HG02973 (cell line): ENCODE data around the gene PTGR1.
"Not testable (repeated sequence)": the region's sequence is repeated elsewhere in the genome, so short reads cannot be mapped to it uniquely, and the experiment has no call there.

Experiments
- ATAC-seq: cut with Tn5 transposase; IDR thresholded peaks from one replicate; pipeline ENCODE4 v1.9.1; 2021; ENCODE audit warnings: moderate library complexity; ENCODE audit not compliant: unreplicated experiment

Gene PTGR1

DNA sequence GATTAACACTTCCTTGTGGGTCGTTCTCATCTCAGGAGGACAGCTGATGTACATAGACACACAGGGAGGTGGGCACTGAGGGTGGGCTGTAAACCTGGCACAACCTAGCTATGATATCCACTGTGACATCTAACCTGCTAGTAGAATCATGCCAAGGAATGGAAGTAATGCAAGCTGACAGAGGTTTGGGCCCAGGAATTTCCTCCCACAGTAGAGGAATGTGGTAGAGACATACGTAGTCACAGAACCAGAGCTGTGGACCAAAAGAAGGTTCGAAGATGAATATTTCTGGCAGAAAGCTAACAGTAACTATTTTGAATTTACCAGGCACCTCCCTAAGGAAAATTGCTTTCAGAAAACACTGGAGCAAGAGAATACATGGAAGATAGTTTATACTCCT, 16.5 kb upstream of the PTGR1 start:
- ATAC-seq, result no peak

DNA sequence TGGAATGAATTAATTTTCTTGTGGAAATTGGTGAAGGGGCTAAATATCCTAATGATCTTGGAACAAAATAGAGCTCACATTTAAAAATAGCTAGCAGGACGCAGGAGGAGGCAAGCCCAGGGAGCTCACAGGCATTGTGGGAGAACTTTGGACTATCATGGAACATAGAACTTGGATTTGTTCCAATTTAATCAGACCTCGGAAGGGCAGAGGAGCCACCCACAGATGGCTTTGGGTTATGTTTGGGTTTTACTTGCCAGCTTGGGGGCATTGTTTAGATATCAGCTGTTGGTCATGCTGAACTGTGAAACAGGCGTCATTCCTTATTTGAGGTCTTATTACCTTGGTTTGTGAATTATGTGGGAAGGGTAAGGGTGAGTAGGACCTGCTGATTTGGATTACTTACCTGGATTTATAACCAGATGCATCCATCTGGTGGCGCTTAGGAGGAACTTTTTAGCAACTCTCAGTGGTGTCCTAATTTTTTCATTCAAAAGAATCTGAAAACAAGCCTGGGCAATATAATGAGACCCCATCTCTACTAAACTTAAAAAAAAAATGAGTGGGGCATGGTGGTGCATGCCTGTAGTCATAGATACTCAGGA, 14.1 kb upstream of the PTGR1 start:
- no peak for ATAC-seq

DNA sequence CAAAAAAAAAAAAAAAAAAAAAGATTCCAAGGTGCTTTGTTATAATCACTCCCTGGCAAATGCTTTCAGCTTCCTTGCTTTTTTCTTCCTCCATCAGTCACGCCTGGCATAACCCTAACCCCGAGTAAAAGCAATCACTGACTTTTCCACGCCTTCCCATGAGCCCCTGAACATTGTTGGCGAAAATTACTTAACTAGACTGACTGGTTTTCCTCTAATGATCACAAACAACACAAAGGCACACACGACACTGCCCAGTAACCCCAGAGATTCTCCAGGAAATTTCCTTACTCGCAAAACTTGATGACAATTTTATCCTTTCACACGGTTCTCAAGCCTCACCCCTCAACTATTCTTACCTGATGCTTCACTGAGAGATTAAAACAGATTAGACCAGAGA, 11.4 kb upstream of the PTGR1 start:
- no peak for ATAC-seq

DNA sequence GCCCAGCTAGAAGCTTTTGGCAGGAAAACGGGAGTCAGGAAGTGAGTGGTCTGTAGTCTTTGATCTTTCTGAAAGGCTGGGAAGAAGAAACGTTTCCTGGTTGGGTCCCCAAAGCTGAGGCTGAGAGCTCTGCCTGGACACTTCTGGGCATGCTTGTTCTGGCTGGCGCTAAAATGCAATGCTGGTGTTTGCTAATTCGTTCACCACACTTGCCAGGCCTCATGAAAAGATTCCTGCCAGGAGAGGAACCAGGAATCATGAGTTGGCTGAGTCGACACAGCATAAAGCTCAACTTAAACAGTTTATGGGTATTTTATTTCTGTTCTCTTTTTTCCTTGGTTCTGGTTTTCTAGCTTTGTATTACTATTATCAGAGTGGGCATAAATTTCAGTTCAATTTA, 10.7 kb upstream of the PTGR1 start:
- ATAC-seq, result no peak

DNA sequence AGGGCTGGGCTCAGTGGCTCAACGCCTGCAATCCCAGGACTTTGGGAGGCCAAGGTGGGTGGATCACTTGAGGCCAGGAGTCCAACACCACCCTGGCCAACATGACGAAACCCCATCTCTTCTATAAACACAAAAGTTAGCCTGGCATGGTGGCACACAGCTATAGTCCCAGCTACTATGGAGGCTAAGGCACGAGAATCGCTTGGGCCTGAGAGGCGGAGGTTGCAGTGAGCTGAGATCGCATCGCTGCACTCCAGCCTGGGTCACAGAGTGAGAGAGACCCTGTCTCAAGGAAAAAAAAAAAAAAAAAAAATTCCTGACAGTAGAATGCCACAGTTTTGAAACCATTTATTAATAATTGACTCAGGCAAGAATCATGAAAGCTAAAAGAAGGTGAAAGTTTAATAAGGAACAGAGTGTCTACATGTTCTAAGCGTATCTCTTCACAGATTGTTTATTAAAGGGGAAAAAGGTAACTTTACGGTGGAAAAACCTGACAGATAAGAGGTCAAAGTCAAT, 5.7 kb upstream of the PTGR1 start:
- no peak for ATAC-seq

DNA sequence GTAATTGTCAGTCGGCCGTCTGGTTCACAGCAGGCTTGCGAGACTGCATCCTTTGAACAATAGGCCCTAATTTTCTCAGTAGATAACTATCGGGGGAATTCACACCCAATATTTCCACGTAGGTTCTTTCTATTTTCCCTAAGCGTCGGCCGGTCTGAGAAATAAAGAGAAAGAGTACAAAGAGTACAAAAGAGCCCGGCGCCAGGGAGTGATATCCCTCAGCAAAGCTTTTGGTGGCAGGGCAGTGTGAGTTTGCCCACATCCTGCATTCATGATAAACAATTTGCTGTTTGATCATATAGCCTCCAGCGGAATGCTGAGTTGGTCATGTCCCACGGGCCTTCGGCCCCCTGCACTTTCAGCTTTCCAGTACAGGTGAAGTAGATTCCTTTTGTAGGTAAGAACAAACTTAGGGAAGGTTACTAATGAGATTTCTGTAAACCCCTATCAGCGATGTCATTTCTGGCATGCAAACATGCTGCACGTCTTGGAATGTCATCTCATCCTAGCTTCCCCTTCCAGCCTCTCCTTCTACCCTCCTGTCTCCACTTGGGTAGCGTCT, 4.7 kb upstream of the PTGR1 start:
- ATAC-seq, result no peak

DNA sequence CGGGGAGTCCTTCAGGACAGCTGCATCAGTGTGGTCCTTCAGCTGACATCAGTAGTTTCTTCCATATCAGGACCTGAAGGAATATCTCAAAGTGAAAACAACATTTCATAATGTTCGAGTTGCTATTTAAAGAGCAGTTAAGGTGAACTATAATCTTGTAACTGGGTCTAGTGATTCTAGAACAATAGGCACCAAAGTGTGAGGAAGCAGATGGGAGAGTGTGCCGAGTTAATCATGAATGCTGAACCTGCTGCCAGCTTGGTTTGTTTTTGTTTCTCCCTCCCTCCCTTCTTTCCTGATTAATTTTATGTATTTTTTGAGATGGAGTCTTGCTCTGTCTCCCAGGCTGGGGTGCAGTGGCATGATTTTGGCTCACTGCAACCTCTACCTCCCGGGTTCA, 3.6 kb upstream of the PTGR1 start:
- ATAC-seq, result no peak

DNA sequence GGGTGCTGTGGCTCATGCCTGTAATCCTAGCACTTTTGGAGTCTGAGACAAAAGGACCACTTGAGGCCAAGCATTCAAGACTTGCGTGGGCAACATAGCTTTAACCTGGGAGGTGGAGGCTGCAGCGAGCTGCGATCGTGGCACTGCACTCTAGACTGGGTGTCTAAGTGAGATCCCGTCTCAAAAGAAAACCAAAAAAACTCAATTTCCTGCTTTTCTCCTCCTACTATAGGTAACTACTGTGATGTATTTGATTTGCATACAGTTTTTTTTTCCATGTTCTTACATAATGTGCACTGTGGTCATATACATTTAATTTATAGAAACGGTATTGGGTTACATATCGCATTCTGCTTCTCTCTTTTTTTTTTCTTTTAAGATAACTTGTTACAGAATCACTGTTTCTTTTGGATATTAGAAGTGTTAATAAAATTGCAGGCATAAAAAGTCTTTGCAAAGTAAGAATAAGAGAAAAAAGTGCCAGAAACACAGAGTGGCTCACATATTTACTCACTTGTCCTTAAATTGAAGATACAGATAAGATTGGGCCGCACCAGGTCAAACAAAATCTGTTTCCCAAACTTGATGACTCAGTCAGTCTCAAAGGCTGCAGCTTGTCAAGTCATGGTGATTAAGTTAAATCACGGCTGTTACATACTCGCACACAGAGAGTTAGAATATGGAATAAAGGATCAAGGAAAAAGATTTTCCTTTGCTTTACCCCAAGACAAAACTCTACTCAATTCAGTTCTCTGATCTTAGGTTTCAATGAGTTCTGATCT, 2.0 kb upstream of the PTGR1 start:
- no peak for ATAC-seq

DNA sequence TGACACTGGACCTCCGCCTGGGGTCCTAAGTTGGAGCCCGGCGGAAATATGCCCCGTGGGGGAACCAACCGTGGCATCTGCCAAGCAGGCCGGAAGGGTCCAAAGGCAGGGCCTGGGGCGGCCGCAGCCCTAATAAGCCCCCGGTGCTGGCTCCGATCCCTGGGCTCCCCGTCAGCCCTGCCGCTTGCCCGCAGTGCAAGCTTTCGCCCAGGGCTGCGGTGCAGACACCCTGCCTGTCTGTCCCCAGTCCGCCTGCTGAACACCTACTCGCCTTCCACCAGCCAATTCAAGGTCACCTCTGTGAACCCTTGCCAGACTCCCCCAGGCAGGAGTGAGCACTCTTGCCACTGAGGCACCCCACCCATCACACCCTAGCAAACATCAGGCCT, 502 bp upstream of the PTGR1 start:
- no peak for ATAC-seq

DNA sequence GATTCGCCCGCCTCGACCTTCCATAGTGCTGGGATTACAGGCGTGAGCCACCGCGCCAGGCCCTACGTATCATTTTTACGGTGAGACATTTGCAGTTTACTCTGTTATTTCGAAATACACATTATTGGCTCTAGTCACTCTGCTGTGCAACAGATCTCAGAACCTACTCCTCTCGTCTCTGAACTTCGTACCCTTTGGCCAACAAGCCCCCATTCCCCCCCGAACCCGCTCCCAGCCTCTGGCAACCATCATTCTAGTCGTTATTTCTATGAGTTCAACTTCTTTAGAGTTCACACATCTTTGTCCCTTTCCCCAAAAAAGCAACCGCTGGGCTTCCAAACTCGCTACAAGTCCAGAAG, 735 bp downstream of the PTGR1 start:
- ATAC-seq, result no peak

DNA sequence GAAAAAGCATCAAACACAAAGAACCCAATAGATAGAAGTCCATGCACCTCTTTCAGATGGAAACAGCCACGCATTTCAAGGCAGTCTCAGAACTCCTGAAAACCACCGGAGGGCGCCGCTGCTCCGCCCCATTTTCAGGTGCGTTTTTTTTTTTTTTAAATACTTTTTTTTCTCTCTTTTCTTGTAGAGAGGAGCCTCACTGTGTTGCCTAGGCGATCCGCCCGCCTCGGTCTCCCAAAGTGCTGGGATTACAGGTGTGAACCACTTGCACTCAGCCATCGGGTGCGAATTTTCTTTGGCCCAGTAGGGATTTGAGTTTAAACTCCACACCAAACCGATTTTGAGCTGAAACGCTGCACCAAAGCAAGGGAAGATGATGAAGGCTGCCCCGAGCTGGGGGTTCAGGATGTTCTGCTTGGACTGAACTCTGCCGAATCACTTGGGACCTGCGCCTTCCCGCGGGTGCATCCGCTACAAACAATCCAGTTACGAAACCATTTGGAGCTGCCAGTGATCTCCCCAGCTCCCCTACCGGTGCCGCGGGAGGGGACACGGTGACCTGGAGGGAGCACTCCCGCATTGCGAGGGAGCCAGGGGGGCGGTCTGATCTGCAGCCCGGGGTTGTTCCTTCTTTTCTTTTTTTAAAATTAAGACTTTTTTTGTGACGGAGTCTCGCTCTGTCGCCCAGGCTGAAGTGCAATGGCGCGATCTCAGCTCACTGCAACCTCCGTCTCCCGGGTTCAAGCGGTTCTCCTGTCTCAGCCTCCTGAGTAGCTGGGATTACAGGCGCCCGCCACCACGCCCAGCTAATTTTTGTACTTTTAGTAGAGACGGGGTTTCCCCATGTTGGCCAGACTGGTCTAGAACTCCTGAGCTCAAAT, 1.4 kb downstream of the PTGR1 start:
- peak; percentile 44 for ATAC-seq

DNA sequence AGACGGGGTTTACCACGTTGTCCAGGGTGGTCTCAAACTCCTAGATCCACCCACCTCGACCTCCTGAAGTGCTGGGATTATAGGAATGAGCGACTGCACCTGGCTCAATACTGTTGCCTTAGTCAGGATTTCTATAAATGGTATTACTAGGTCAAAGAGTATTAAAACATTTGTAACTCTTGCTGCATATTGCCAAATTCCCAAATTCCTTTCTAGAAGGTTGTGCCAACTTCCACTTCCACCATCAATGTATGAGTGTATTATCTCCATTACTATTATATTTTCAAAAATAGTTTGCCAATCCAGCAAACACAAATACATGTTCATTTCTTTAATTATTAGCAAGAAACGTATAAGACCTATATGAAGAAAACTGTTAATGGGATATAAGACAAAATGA, 10.6 kb downstream of the PTGR1 start:
- no peak for ATAC-seq

DNA sequence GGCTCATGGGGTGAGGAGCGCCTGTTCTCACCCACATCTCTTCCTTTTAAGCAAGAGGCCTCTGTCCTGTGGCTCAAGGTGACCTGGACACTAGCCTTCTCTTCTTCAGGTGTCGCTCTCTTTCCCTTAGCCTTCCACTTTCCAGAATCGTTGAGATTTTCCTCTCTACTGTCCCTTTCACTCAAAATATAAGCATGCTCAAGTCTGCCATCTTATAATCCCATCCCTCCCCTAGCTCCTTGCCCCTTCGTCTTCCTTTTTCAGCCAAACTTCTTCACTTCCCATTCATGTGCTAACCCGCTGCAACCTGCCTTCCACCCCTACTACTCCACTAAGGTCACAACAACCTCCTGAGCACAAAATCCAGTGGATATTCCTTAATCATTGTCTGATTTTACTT, 13.1 kb downstream of the PTGR1 start:
- no peak for ATAC-seq

DNA sequence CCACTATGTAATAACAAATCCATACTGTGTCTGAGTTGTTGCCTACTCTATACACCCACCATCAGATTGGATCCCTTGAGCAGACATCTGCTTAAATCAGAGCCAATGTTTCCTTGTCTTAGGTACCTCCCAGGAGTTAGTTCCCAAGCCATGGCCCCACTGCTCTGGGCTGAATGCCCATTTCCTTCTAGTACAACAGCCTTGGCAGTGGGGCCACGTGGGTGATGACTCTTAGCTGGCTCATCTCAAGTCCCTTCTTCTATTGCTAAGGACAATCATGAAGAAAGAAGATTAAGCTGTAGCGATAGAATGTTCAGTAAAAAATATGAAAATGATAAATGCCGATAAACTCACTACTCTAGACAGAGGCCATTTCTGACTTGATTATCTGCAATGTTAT, 16.6 kb downstream of the PTGR1 start:
- no peak for ATAC-seq

DNA sequence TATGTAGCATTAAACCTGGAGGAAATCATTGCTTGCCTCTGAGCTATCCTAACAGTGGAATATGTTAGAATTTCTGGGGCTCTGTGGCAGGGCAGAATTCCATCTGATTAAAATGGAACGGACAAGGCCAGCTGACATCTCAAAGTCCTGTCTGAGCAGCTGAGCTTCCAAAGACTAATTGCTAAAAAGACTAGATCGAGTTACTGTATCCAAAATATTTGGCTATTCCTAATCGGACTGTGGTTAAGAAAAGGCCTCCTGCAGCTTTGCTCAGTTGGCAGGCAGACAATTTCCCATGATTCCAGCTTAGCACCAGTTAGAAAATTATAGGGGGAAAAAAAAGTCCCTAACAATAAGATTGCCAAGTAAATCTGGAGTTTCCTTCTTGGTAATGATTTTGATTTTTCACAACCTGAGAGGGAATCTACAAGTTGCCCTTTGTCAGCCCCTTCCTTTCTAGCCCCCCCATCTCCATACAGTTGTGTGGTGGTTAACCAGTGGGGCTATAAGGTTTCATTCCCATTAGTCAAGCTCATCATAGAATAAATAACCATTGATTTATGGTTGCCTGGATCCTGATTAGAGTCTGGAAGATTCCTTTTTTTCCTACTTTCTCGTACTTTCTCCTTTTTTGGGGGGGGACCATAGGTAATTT, 26.4 kb downstream of the PTGR1 start:
- ATAC-seq, result no peak

DNA sequence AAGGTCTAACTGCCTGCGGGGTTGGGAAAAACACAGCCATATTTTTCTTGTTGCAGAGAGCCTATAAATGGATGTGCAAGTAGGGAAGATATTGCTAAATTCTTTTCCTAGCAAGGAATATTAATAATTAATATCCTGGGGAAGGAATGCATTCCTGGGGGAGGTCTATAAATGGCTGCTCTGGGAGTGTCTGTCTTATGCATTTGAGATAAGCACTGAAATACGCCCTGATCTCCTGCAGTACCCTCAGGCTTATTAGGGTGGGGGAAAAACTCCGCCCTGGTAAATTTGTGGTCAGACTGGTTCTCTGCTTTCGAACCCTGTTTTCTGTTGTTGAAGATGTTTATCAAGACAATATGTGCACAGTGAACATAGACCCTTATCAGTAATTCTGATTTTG, 31.3 kb downstream of the PTGR1 start:
- not testable (repeated sequence) for ATAC-seq

DNA sequence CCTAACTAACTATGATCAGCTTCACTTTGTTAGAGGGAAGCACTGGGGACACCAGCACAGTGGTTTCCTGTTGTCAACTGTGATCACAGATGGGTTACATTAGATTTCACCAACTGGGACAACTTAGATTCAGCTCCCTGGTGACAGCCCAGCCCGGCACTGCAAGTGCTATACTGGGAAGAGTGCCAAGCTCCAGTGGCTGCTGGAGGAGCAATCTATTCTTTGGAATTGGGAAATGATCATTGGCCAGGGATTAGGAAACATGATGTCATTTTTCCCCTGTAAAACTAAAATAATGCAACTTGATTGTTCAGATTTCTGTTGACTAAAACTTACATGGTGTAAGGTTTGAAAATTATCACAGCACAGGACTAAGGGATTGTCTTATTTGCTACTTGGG, 33.2 kb downstream of the PTGR1 start:
- ATAC-seq, result no peak

DNA sequence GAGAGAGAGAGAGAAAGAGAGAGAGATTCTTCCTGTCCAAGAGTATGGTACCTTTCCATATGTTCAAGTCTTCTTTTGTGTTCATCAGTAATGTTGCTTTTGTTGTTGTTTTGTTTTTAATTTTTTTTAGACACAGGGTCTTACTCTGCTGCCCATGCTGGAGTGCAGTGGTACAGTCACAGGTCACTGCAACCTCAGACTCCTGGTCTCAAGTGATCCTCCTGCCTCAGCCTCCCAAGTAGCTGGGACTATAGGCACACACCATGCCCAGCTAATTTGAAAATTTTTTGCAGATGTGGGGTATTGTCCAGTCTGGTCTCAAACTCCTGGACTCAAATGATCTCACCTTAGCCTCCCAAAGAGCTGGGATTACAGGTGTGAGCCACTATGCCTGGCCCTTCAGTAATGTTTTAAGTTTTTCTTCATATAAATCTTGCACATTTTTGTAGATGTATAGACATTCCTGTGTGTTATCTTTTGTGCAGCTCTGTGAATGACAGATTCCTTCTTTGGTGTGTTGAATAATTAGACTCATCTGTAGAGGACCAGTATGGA, 38.2 kb downstream of the PTGR1 start:
- ATAC-seq, result no peak

DNA sequence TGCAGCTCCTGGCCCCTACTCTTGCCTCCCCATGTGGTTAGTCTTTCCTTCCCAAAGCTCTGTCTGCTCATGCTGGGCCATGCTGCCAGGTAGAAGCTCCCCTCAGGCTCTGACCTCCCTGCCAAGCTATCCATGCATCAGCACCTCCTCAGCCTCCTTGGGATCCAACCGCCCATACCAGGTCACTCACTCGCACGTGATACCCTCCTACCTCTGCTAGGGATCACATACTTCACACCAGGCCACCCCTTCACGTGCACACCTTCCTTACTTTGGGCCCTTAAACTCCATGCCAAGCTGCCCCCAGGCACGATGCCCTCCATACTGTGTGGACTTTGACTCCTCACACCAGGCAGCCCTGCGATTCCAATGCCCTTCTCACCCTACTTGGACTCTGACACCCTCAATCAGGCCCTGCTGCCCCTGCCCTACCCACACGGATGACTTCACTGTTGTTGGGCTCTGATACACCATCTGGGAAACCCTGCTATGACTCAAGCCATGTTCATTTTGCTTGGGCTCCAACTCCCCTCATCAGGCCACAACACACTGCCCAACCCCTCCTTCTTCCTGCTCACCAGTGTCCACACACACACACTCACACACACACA, 40.3 kb downstream of the PTGR1 start:
- no peak for ATAC-seq

DNA sequence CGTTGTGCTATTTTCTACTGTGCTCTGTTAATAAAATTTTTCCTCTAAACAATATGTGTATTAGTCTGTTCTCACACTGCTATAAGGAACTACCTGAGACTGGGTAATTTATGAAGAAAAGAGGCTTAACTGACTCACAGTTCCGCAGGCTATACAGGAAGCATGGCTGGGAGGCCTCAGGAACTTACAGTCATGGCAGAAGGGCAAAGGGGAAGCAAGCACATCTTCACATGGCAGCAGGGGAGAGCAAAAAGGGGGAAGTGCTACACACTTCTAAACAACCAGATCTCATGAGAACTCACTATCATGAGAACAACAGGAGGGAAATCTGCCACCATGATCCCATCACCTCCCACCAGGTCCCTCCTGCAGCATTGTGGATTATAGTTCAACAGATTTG, 44.0 kb downstream of the PTGR1 start:
- not testable (repeated sequence) for ATAC-seq
